GM19240 (cell line): ENCODE measurements around the gene MCTP2.

Source experiments
- DNase-seq: peaks from one replicate; pipeline ENCODE4 v3.0.0; 2011; ENCODE audit warnings: low spot score; ENCODE audit not compliant: insufficient read length

Gene MCTP2

GRCh38 chr15:94298364-94298763, 67.0 kb downstream of the MCTP2 start:
- DNase-seq, result no peak

DNA sequence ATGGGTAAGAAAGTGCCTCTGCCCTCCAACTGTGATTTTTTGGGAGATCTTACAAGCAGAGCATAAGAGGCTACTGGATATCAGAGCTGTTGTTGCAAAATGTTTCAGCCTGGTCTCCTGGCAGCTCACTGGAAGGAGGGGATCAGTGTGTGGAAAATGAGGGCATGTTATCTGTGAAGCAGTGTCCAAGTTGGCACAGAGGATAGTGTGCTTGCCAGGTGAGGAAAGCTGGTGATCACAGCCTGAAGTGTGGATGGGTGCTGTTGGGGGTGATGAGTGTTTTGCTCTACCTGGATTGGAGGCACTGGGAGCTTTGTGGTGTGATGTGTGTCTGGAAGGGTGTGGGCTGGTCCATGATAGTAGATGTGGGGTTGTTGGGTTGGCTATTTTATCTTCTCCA, 69.3 kb downstream of the MCTP2 start:
- no peak for DNase-seq

- no peak for DNase-seq
Measured at GRCh38 chr15:94305133-94305532, 73.8 kb downstream of the MCTP2 start.

- DNase-seq, result peak; percentile 11
Measured at GRCh38 chr15:94306700-94307650, 75.6 kb downstream of the MCTP2 start.

GRCh38 chr15:94312946-94313345, 81.6 kb downstream of the MCTP2 start:
- no peak for DNase-seq

- no peak for DNase-seq
Measured at GRCh38 chr15:94314639-94315038, 83.3 kb downstream of the MCTP2 start.

DNA sequence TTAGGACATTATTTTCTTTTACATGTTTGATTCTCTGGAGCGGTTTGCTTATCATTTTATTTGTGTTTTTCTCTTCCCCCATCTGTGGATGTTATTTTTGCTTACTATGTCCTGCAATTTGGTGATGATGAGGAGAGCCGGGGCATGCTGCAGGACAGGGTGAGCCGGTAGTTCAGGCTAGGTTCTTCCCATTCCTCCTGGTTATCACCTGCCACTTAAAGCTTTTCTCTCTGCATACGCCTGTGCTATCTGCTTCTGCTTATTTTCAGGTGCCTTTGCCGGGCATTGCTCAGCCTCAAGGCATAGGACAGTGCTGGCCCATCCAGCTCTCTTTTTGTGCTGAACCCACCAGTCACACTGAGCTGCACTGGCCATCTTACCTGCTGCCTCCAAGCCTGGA, 85.8 kb downstream of the MCTP2 start:
- DNase-seq, result no peak

DNA sequence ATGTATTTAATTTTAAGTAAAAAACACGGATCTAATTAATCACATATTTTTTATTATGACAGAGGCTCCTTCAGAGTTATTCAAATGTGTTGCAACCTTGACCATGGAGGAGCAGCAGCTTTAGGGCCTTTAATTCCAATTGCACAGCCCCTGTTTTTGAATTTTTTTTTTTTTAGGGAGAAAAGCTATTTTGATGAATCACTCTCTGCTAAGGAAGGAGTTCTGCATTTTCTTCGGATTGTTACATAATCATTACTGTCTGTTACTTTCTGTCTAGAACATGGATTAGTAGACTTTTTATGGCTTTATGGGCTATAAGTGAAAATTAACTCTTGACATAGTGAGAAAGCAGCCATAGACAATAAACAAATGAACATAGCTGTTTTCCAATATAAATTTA, 90.8 kb downstream of the MCTP2 start:
- DNase-seq, result no peak

- no peak for DNase-seq
Measured at GRCh38 chr15:94323076-94323475, 91.7 kb downstream of the MCTP2 start.

GRCh38 chr15:94324117-94324826, 92.9 kb downstream of the MCTP2 start:
- peak; percentile 11 for DNase-seq

GRCh38 chr15:94324835-94325767, 93.7 kb downstream of the MCTP2 start:
- no peak for DNase-seq

DNA sequence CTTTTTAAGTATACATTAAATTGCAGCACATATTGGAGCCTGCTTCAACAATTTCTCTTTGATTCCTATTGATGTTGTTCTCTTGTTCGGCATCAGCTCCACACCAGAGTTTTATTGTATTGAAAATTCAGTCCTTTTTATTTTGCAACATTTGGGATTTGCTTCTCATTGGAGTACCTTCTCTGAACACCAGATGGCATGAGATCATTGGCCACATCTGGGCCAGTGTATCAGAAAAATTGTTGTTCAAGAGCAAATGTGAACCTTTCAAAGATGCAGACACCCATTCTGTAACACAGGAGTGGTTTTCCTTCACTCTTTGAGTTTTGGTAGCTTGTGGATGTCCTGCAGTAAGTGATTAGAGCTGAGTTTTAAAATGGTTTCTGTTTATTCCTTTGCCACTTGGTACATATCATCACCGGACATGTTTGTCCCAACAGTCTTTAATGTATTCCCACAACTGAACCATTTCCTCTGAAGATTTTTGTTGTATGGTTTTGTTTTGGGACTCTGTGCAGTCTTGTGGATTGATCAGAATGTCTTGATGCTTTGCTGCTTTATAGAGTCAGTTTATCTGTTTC, 96.1 kb downstream of the MCTP2 start:
- no peak for DNase-seq

DNA sequence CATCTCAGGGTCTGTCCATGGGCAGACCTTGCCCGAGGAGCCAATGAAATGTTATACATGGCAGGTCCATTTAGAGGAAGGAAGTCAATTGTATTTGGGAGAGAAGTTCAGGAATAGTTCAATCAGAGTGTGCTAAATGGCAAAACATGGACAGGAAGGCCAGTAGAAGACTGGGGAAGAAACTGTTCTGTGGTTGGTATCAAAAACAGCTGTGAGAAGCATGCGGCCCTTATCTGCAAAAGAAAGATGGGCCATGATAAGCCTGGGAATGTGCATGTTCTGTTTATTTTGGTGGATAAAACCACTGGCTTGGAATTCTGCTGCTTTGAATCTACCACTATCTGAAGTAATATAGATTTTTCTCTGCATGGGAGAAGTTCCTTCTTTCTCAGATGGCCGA, 100.4 kb downstream of the MCTP2 start:
- DNase-seq, result no peak

- DNase-seq, result no peak
Measured at GRCh38 chr15:94335616-94336015, 104.3 kb downstream of the MCTP2 start.

GRCh38 chr15:94336817-94337467, 105.6 kb downstream of the MCTP2 start:
- no peak for DNase-seq

DNA sequence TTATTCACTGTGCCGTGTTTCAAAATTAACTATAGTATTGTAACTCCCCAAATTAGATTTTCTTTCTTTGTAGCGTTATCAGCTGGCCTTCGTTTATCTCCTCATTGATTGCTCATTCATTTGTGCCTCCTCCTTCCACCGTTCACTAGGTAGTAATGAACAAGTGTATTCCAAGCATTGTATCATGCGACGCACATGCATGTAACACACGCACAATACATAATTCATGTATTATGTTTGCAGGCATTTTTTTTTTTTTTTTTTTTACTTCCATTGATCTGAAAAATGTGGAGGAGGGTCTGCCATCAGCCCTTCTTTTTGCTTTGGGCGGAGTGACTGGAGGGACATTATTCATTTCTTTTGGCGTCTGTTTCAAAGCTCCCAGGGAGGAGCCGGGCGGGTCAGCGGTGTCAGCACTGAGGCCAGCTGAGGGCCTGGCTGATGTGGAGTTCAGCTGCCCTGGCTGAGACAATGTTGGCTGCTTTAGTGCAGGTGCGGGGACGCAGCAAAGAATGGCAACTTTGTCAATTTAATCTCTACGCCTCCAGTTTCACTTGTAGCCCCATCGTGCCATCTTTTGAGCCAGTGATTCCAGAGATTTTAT, 107.0 kb downstream of the MCTP2 start:
- DNase-seq, result no peak

GRCh38 chr15:94346282-94346681, 114.9 kb downstream of the MCTP2 start:
- DNase-seq, result no peak

- DNase-seq, result no peak
Measured at GRCh38 chr15:94348084-94348483, 116.7 kb downstream of the MCTP2 start.

DNA sequence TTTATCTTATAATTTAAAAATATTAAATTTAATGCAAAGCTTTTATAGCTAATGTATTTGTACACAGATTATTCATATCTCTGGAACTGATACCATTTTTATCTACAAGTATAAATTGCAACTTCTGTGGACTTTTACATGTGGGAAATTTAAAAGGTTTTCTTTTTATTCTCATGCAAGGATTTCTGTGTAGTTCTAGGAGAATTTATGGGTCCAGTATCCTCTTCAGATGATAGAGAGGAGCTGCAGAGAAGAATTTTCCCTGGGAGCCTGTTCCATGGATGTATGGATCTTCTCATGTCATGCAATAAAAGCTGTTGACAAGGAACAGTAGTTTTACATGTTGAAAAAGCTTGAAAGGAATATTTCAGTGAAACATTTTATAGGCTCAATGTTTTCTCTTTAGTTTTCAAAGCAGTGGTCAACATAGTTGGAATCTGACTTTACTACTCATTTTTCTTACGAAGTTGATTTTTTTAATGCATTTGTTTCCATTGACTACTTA, 119.7 kb downstream of the MCTP2 start:
- no peak for DNase-seq
